ENCODE results near the gene MAPT.

Gene MAPT

DNA sequence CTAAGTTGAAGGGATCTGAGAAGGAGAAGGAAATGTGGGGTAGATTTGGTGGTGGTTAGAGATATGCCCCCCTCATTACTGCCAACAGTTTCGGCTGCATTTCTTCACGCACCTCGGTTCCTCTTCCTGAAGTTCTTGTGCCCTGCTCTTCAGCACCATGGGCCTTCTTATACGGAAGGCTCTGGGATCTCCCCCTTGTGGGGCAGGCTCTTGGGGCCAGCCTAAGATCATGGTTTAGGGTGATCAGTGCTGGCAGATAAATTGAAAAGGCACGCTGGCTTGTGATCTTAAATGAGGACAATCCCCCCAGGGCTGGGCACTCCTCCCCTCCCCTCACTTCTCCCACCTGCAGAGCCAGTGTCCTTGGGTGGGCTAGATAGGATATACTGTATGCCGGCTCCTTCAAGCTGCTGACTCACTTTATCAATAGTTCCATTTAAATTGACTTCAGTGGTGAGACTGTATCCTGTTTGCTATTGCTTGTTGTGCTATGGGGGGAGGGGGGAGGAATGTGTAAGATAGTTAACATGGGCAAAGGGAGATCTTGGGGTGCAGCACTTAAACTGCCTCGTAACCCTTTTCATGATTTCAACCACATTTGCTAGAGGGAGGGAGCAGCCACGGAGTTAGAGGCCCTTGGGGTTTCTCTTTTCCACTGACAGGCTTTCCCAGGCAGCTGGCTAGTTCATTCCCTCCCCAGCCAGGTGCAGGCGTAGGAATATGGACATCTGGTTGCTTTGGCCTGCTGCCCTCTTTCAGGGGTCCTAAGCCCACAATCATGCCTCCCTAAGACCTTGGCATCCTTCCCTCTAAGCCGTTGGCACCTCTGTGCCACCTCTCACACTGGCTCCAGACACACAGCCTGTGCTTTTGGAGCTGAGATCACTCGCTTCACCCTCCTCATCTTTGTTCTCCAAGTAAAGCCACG, 133.0 kb downstream of the MAPT start:
- in situ Hi-C loops (cut with MboI; ENCODE audit: low pct_unique_long_range_greater_than_20kb, low sequenced_read_pairs) = no loop called here

GRCh38 chr17:46027976-46028325, 133.6 kb downstream of the MAPT start:
- in situ Hi-C loops (cut with MboI; ENCODE audit: low pct_unique_long_range_greater_than_20kb, low sequenced_read_pairs) = no loop called here
- no peak for DNase-seq

More for the DNA sequence above, 133.0 kb downstream of the MAPT start:
- no peak for DNase-seq

- in situ Hi-C loops (cut with MboI; ENCODE audit: low pct_unique_long_range_greater_than_20kb, low sequenced_read_pairs) = no loop called here
- no peak for DNase-seq
Observed at GRCh38 chr17:46028374-46028773, 134.0 kb downstream of the MAPT start.

GRCh38 chr17:46028981-46029565, 134.7 kb downstream of the MAPT start:
- DNase-seq = no peak
- in situ Hi-C loops (cut with MboI; ENCODE audit: low pct_unique_long_range_greater_than_20kb, low sequenced_read_pairs) = no loop called here

- in situ Hi-C loops (cut with MboI; ENCODE audit: low pct_unique_long_range_greater_than_20kb, low sequenced_read_pairs) = no loop called here
- DNase-seq = no peak
Observed at GRCh38 chr17:46029627-46030026, 135.3 kb downstream of the MAPT start.

DNA sequence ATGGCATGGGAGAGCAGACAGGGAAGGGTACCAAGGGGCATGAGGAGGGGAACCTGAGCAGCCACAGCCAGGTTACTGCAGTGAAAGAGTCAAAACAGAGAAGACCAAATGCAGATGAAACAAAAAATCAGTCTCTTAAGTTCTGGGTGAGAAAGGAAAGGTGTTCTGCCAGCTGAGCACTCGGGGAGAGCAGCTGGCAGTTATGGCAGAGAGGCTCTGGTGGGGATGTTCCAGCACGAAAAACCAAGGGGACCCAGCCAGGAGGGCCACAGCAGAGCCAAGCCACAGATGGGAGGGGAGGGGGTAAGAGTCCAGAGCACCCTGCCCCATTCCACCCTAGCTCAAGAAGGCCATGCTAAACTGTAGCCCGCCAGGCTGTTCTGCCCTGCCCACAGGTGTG, 136.4 kb downstream of the MAPT start:
- DNase-seq = no peak
- in situ Hi-C loops (cut with MboI; ENCODE audit: low pct_unique_long_range_greater_than_20kb, low sequenced_read_pairs) = no loop called here

DNA sequence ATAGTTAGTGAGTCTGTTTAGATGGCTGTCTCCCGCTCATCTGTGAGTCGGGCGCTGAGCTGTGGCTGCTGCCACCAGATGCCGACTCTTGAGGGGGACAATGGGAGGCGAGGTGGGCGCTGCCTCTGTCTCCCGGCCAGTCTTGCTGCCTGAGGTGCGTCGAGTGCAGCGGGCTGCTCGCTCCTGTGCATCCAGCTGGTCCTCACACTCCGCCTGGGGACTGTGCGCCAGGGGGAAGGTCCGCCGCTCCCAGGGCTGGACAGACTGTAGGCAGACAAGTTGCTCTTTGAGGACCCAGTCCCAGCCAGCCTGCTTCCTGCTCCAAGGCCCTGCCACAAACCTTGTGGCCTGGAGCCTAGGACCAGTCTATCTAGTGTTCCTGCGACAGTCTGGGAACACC, 137.1 kb downstream of the MAPT start:
- in situ Hi-C loops (cut with MboI; ENCODE audit: low pct_unique_long_range_greater_than_20kb, low sequenced_read_pairs) = no loop called here

DNA sequence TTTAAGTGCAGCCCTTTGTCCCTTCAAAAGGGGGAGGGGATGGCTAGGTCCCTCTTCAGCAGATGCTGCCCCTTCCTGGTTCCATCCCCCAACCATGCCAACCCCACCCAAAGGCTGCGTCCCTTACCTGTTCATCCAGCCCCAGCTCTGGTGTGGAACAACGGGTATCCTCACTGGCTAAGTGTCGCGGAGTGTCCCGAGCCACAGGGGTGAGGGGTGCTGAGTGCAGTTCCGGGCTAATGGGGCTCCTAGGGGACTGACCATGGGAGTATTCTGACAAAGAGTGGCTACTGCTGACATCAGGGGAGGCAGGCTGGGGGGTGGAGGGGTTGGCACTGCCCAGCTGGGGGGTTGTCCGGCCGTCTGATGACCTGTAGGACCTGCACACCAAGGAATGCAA, 137.6 kb downstream of the MAPT start:
- in situ Hi-C loops (cut with MboI; ENCODE audit: low pct_unique_long_range_greater_than_20kb, low sequenced_read_pairs) = no loop called here
- no peak for DNase-seq

More for the DNA sequence above, 137.1 kb downstream of the MAPT start:
- no peak for DNase-seq

- in situ Hi-C loops (cut with MboI; ENCODE audit: low pct_unique_long_range_greater_than_20kb, low sequenced_read_pairs) = no loop called here
- no peak for DNase-seq
Observed at GRCh38 chr17:46032909-46033308, 138.6 kb downstream of the MAPT start.

DNA sequence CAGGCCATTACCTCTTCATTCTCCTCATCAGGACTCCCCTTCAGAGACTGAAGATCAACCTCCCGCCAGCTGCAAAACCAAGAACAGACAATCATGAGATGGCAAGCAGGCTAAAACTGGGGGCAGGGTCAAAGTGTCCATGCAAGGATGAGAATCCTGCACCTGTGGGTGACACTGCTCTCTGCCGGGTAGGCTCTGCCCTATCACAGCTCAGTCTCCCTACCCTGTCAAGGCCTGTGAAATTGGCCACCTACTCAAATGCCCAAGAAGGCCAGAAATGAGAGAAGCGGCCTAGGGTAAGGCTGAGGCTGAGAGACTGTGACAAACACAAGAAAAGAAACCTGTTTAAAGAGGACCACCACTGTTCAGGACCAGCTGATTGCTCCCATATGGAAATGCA, 139.0 kb downstream of the MAPT start:
- in situ Hi-C loops (cut with MboI; ENCODE audit: low pct_unique_long_range_greater_than_20kb, low sequenced_read_pairs) = no loop called here
- DNase-seq = no peak

GRCh38 chr17:46035112-46035818, 140.9 kb downstream of the MAPT start:
- in situ Hi-C loops (cut with MboI; ENCODE audit: low pct_unique_long_range_greater_than_20kb, low sequenced_read_pairs) = no loop called here
- DNase-seq = no peak

DNA sequence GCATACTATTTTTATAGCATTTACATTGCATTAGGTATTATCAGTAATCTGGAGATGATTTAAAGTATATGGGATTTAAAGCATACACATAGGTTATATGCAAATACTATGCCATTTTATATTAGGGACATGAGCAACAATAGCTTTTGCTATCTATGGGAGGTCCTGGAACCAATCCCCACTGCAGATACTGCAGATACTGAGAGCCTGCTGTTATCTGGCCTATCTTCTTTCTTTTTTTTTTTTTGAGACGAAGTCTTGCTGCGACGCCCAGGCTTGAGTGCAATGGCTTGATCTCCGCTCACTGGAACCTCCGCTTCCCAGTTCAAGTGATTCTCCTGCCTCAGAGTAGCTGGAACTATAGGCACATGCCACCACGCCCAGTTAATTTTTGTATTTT, 142.1 kb downstream of the MAPT start:
- DNase-seq = no peak
- in situ Hi-C loops (cut with MboI; ENCODE audit: low pct_unique_long_range_greater_than_20kb, low sequenced_read_pairs) = no loop called here

GRCh38 chr17:46037722-46038255, 143.4 kb downstream of the MAPT start:
- in situ Hi-C loops (cut with MboI; ENCODE audit: low pct_unique_long_range_greater_than_20kb, low sequenced_read_pairs) = no loop called here

GRCh38 chr17:46038414-46038813, 144.1 kb downstream of the MAPT start:
- in situ Hi-C loops (cut with MboI; ENCODE audit: low pct_unique_long_range_greater_than_20kb, low sequenced_read_pairs) = no loop called here
- no peak for DNase-seq

More at GRCh38 chr17:46037722-46038255, 143.4 kb downstream of the MAPT start:
- DNase-seq = no peak

DNA sequence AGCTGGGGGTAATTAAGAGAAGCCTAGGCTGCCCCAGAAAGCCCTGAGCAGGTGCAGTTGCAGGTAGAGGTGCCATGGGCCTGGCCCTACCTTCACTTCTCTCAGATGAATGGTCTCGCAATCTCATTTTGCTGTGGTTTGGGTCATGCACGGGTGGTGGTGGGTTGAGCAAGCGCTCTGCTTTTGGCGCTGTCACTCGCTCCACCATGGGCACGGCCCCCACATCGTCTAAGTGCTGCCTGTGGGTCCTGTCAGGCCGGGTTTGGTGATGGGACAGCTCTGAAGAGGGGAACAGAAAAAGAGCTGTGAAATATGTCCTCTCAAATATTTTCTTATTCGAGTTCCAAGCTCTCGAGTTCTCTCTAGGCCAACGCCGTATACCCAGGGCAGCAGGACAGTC, 144.6 kb downstream of the MAPT start:
- no peak for DNase-seq
- in situ Hi-C loops (cut with MboI; ENCODE audit: low pct_unique_long_range_greater_than_20kb, low sequenced_read_pairs) = no loop called here

GRCh38 chr17:46039592-46040186, 145.3 kb downstream of the MAPT start:
- in situ Hi-C loops (cut with MboI; ENCODE audit: low pct_unique_long_range_greater_than_20kb, low sequenced_read_pairs) = no loop called here
- no peak for DNase-seq

GRCh38 chr17:46042246-46042645, 147.9 kb downstream of the MAPT start:
- no peak for DNase-seq
- in situ Hi-C loops (cut with MboI; ENCODE audit: low pct_unique_long_range_greater_than_20kb, low sequenced_read_pairs) = no loop called here

DNA sequence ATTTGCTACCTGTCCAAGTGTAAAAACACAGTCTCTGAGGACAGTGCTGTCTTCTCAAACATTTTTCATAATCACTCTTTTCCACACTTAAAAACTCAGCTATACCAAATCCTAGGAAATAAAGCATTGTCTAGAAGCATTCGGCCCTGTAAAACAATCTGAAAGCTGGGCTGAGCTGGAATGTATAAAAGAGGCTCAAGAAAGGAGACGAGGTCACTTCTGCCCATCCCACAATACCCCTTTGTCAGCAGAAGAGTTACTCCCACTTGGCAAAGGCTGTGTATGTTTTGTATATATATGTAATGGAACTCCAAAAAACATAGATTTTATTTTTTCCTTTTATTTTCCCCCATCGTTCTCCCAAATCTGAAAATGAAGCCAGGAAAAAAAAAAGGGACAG, 148.6 kb downstream of the MAPT start:
- in situ Hi-C loops (cut with MboI; ENCODE audit: low pct_unique_long_range_greater_than_20kb, low sequenced_read_pairs) = no loop called here
- DNase-seq = no peak

GRCh38 chr17:46043606-46044005, 149.3 kb downstream of the MAPT start:
- no peak for DNase-seq
- in situ Hi-C loops (cut with MboI; ENCODE audit: low pct_unique_long_range_greater_than_20kb, low sequenced_read_pairs) = no loop called here
